PC-3 (cell line): ENCODE data around the gene DUSP2. TPM values are rescaled to one million over a fixed set of nuclear protein-coding genes. Genes with fewer than 3 reads are reported as not detected.

Experiments
- ATAC-seq: fragments of 200-7000 bp; cut with Tn5 transposase; 2 replicates; pipeline ENCODE4 v1.9.1; 2020; ENCODE audit warnings: mild to moderate bottlenecking, moderate library complexity
- BruUV-seq: library from RNA; stranded (reverse); fragments of 400-500 nt; replicated peaks from 2 replicates; lab custom pipeline; 2021; lab: Mats Ljungman, UMichigan
- CTCF ChIA-PET: fragments of 300-600 bp; sonication (Branson Sonifier 250); formaldehyde crosslinking; loops from one replicate; lab custom pipeline; 2022; ENCODE audit warnings: antibody characterized with exemption; lab: Charles Lee
- POLR2A ChIA-PET: fragments of 300-600 bp; sonication (Branson Sonifier 250); formaldehyde crosslinking; loops from one replicate; lab custom pipeline; 2022; ENCODE audit warnings: antibody characterized with exemption; ENCODE audit not compliant: unreplicated experiment; lab: Charles Lee
- DNase-seq: peaks from one replicate; pipeline ENCODE4 v3.0.0-alpha.2; 2015
- H2AFZ ChIP-seq: fragments of 300-600 bp; sonication (generic); 2 replicates; pipeline ENCODE4 v1.6.0; 2016; ENCODE audit warnings: antibody characterized with exemption, low read length
- H3F3A ChIP-seq: fragments of 300-600 bp; sonication (generic); one replicate; pipeline ENCODE4 v1.6.0; 2017; ENCODE audit warnings: antibody characterized with exemption, low read length, control low read depth, mild to moderate bottlenecking; ENCODE audit not compliant: unreplicated experiment
- H3K27ac ChIP-seq: fragments of 300-600 bp; sonication (generic); 2 replicates; pipeline ENCODE4 v1.5.1; 2016; ENCODE audit warnings: mild to moderate bottlenecking, low read length
- H3K27me3 ChIP-seq: fragments of 300-600 bp; sonication (generic); 2 replicates; pipeline ENCODE4 v1.6.1; 2016; ENCODE audit warnings: low read length, mixed read lengths
- H3K36me3 ChIP-seq: fragments of 300-600 bp; sonication (generic); 2 replicates; pipeline ENCODE4 v1.6.1; 2016; ENCODE audit warnings: low read depth, mixed run types, low read length, mixed read lengths
- H3K4me1 ChIP-seq: fragments of 300-600 bp; sonication (generic); 2 replicates; pipeline ENCODE4 v1.5.1; 2016; ENCODE audit warnings: low read length; ENCODE audit not compliant: insufficient read depth
- H3K4me2 ChIP-seq: fragments of 300-600 bp; sonication (generic); 2 replicates; pipeline ENCODE4 v1.6.0; 2016; ENCODE audit warnings: low read length
- H3K4me3 ChIP-seq: fragments of 300-600 bp; sonication (generic); 2 replicates; pipeline ENCODE4 v1.5.1; 2016; ENCODE audit warnings: mild to moderate bottlenecking, low read length, mixed read lengths
- H3K79me2 ChIP-seq: fragments of 300-600 bp; sonication (generic); 2 replicates; pipeline ENCODE4 v1.6.1; 2017; ENCODE audit warnings: low read length, mixed read lengths
- H3K9ac ChIP-seq: fragments of 300-600 bp; sonication (generic); 2 replicates; pipeline ENCODE4 v1.6.0; 2016; ENCODE audit warnings: mild to moderate bottlenecking, low read length
- H3K9me2 ChIP-seq: fragments of 300-600 bp; sonication (generic); replicated peaks from 2 replicates; pipeline ENCODE4 v1.6.1; 2016; ENCODE audit warnings: mixed run types, low read length, mixed read lengths
- H3K9me3 ChIP-seq: fragments of 300-600 bp; sonication (generic); 2 replicates; pipeline ENCODE4 v1.6.1; 2016; ENCODE audit warnings: low read length, mixed read lengths
- H4K20me1 ChIP-seq: fragments of 300-600 bp; sonication (generic); 2 replicates; pipeline ENCODE4 v1.6.1; 2016; ENCODE audit warnings: low read length, mixed read lengths
- EZH2 ChIP-seq: fragments of 300-600 bp; sonication (generic); IDR thresholded peaks from one replicate; pipeline ENCODE4 v1.6.1; 2017; ENCODE audit warnings: antibody characterized with exemption, mild to moderate bottlenecking, low read length; ENCODE audit not compliant: unreplicated experiment
- EZH2phosphoT487 ChIP-seq: fragments of 300-600 bp; sonication (generic); IDR thresholded peaks from 2 replicates; pipeline ENCODE4 v1.6.1; 2018; ENCODE audit warnings: mild to moderate bottlenecking, antibody characterized with exemption, low read length, borderline replicate concordance
- intact Hi-C: fragments of 100-400 bp; cut with micrococcal nuclease; formaldehyde crosslinking; loops from 2 replicates; pipeline ENCODE4 v1.9.0; 2023
- total RNA-seq: library from RNA; depleted of rRNA; stranded (reverse); fragments of >200 nt; gene quantifications from 2 replicates; pipeline ENCODE4 v1.2.3, GENCODE V29; 2014
- TF ChIP-seq, protein P1 (sequence below): fragments of 300-600 bp; sonication (generic); conservative IDR thresholded peaks from 2 replicates; pipeline ENCODE4 v1.5.1; 2017; ENCODE audit warnings: antibody characterized with exemption, low read depth, mild to moderate bottlenecking, low read length

DUSP2 gene
- total RNA-seq, 1 experiment from 2014 or later = 6.9 TPM

DNA sequence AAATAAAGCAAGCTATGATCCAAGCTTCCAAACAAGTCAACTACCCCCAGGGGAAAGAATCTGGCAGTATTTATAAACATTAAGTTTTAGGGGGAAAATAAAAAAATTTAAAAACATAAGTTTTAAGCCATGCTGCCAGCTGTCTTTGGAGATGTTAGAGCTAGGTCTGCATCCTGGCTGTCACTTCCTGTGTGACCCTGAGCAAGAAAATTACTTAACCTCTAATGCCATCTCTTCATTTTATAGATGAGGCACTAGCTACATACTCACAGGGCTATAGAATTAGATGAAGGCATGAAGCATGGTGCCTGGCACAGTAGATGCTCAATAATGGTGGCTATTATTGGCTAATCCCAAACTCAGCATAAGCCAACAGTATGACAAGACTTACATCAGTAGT, 35.3 kb upstream of the DUSP2 start:
- intact Hi-C loops = no loop called here
- no peaks in the 10 kb centered on the region for H3K9me2 ChIP-seq
- H3F3A ChIP-seq = peaks cover 3% of the 10 kb centered on the region
- no peak overlapping the region for H3K4me2 ChIP-seq
- H3K9me3 ChIP-seq = no peaks in the 10 kb centered on the region
- no peaks in the 10 kb centered on the region for H3K79me2 ChIP-seq
- no peak overlapping the region for H3K9ac ChIP-seq
- H4K20me1 ChIP-seq = no peaks in the 10 kb centered on the region
- no peak for TF ChIP-seq EZH2phosphoT487
- TF ChIP-seq, protein P1, sequence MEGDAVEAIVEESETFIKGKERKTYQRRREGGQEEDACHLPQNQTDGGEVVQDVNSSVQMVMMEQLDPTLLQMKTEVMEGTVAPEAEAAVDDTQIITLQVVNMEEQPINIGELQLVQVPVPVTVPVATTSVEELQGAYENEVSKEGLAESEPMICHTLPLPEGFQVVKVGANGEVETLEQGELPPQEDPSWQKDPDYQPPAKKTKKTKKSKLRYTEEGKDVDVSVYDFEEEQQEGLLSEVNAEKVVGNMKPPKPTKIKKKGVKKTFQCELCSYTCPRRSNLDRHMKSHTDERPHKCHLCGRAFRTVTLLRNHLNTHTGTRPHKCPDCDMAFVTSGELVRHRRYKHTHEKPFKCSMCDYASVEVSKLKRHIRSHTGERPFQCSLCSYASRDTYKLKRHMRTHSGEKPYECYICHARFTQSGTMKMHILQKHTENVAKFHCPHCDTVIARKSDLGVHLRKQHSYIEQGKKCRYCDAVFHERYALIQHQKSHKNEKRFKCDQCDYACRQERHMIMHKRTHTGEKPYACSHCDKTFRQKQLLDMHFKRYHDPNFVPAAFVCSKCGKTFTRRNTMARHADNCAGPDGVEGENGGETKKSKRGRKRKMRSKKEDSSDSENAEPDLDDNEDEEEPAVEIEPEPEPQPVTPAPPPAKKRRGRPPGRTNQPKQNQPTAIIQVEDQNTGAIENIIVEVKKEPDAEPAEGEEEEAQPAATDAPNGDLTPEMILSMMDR = no peak
- no peak overlapping the region for H3K27ac ChIP-seq
- CTCF ChIA-PET = no interaction called here
- no peaks in the 10 kb centered on the region for H3K4me1 ChIP-seq
- H3K36me3 ChIP-seq = peaks cover 16% of the 10 kb centered on the region
- H3K4me3 ChIP-seq = no peak overlapping the region
- no peak for DNase-seq
- ATAC-seq = no peak
- POLR2A ChIA-PET = no interaction called here
- BruUV-seq = no TSS peak
- H2AFZ ChIP-seq = no peak overlapping the region
- no peaks in the 10 kb centered on the region for H3K27me3 ChIP-seq

DNA sequence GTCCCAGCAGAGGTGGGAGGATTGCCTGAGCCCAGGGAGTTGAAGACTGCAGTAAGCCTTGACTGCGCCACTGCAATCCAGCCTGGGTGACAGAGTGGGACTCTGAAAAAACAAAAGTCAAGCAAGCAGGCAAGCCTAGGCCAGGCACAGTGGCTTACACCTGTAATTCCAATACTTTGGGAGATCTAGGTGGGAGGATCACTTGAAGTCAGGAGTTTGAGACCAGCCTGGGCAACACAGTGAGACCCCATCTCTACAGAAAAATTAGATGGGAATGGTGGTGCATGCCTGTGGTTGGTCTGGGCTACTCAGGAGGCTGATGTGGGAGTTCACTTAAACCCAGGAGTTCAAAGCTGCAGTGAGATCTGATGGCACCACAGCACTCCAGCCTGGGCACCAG, 34.8 kb upstream of the DUSP2 start:
- Histone ChIP-seq H3K9me3 (no peaks in the 10 kb centered on the region), H3K36me3 (peaks cover 11% of the 10 kb centered on the region)

DNA sequence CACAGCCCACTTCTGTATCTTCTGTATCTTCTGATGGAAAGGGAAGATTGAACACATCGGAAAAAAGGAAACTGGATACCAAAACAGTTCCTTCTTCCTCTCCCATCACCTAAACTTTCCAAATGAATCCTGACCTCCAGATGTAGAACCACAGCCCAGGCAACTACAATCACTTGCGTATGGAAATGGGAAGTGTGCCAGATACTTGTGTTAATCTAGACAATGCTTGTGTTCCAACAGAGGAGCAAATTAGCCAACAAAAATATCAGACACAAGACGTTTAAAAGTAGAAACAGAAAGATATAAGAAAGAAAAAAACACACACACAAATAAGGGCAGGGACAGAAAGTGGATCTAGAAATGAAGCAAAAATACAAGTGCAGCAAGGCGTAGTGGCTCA, 31.4 kb upstream of the DUSP2 start:
- Histone ChIP-seq H3K9ac (no peak overlapping the region), H3K9me2 (no peaks in the 10 kb centered on the region), H3K4me2 (no peak overlapping the region), H3K9me3 (no peaks in the 10 kb centered on the region), H3K36me3 (no peaks in the 10 kb centered on the region), H3K79me2 (no peaks in the 10 kb centered on the region), H3K4me3 (no peak overlapping the region), H4K20me1 (no peaks in the 10 kb centered on the region), H3K27me3 (no peaks in the 10 kb centered on the region), H2AFZ (no peak overlapping the region), H3K4me1 (no peaks in the 10 kb centered on the region), H3F3A (no peaks in the 10 kb centered on the region), H3K27ac (no peak overlapping the region)
- ChIA-PET CTCF (no interaction called here), POLR2A (no interaction called here)
- DNase-seq (no peak), ATAC-seq (no peak)
- BruUV-seq = no TSS peak
- TF ChIP-seq EZH2 (no peak), EZH2phosphoT487 (no peak)
- TF ChIP-seq, protein P1 = no peak
- intact Hi-C loops = no loop called here

More for the DNA sequence above, 34.8 kb upstream of the DUSP2 start:
- Histone ChIP-seq H3K27me3 (no peaks in the 10 kb centered on the region), H3K27ac (no peak overlapping the region), H3F3A (peaks cover 3% of the 10 kb centered on the region), H3K9ac (no peak overlapping the region), H3K4me1 (no peaks in the 10 kb centered on the region), H2AFZ (no peak overlapping the region), H3K4me2 (no peak overlapping the region), H4K20me1 (no peaks in the 10 kb centered on the region), H3K79me2 (no peaks in the 10 kb centered on the region), H3K4me3 (no peak overlapping the region), H3K9me2 (no peaks in the 10 kb centered on the region)
- TF ChIP-seq EZH2 (no peak), EZH2phosphoT487 (no peak)
- TF ChIP-seq, protein P1 = no peak
- ATAC-seq = no peak
- intact Hi-C loops = no loop called here
- no TSS peak for BruUV-seq
- POLR2A ChIA-PET = no interaction called here
- CTCF ChIA-PET = no interaction called here
- no peak for DNase-seq
